Gastroesophageal sphincter (tissue), 3 donors: ENCODE results near the gene CACNA1I.

Experiments used
- EP300 ChIP-seq: sonication (generic); formaldehyde crosslinking; IDR thresholded peaks from one replicate; pipeline ENCODE4 v1.6.1; 2017; ENCODE audit warnings: antibody characterized with exemption, mild to moderate bottlenecking
- POLR2A ChIP-seq, 2 donors: fragments of 450-650 bp; IDR thresholded peaks; one replicate each; pipeline ENCODE4 v1.6.1; 2017; ENCODE audit warnings: antibody characterized with exemption in 2 of 2, mild to moderate bottlenecking in 2 of 2, moderate library complexity in 1 of 2
- POLR2AphosphoS5 ChIP-seq: sonication (generic); formaldehyde crosslinking; IDR thresholded peaks from one replicate; pipeline ENCODE4 v1.6.1; 2017; ENCODE audit warnings: antibody characterized with exemption
- TF ChIP-seq, protein P1 (sequence below), 4 experiments: fragments of 200-600 bp in 2 of 4; fragments of 450-650 bp in 2 of 4; sonication (generic) in 1 of 4; IDR thresholded peaks; one replicate each; pipeline ENCODE4 v1.5.1; 2017 to 2019; ENCODE audit warnings: antibody characterized with exemption in 4 of 4, mild to moderate bottlenecking in 2 of 4, moderate library complexity in 2 of 4

- no peak for TF ChIP-seq POLR2A (IDR thresholded peaks at IDR 0.05)
- no peak for TF ChIP-seq EP300
- TF ChIP-seq, protein P1, sequence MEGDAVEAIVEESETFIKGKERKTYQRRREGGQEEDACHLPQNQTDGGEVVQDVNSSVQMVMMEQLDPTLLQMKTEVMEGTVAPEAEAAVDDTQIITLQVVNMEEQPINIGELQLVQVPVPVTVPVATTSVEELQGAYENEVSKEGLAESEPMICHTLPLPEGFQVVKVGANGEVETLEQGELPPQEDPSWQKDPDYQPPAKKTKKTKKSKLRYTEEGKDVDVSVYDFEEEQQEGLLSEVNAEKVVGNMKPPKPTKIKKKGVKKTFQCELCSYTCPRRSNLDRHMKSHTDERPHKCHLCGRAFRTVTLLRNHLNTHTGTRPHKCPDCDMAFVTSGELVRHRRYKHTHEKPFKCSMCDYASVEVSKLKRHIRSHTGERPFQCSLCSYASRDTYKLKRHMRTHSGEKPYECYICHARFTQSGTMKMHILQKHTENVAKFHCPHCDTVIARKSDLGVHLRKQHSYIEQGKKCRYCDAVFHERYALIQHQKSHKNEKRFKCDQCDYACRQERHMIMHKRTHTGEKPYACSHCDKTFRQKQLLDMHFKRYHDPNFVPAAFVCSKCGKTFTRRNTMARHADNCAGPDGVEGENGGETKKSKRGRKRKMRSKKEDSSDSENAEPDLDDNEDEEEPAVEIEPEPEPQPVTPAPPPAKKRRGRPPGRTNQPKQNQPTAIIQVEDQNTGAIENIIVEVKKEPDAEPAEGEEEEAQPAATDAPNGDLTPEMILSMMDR (IDR thresholded peaks at IDR 0.05), result no peak
- TF ChIP-seq POLR2AphosphoS5, result no peak
Observed at GRCh38 chr22:39656495-39657490, 86.2 kb downstream of the CACNA1I start.
